ENCODE measurements around the gene PLEKHA7. TPM values are rescaled to one million over a fixed set of nuclear protein-coding genes. Genes with fewer than 3 reads are reported as not detected.

PLEKHA7 gene
- polyA plus RNA-seq, 1 of the 3 experiments (the other 2 are of a cell fraction): 0.12 TPM

GRCh38 chr11:16879690-16880089 is 134.5 kb downstream of the PLEKHA7 start:
- Histone ChIP-seq H3F3A (replicated peaks; ENCODE audit: insufficient read depth) (no peaks in the 10 kb centered on the region), H3K27ac (ENCODE audit: low read depth in 2 of 2, low read length in 1 of 2) (no peak overlapping the region), H3K9me2 (no peaks in the 10 kb centered on the region), H3K9me3 (no peaks in the 10 kb centered on the region), H3K4me1 (ENCODE audit: control insufficient read depth in 1 of 2, insufficient read depth in 2 of 2, low read depth in 1 of 2, low read length in 1 of 2) (no peaks in the 10 kb centered on the region; a peak in 2 of 4 replicates), H3K4me2 (no peak overlapping the region), H3K36me3 (replicated peaks in 1 of 2; ENCODE audit: control insufficient read depth in 1 of 2, insufficient read depth in 2 of 2, low read length in 1 of 2) (no peaks in the 10 kb centered on the region), H3K79me2 (ENCODE audit: insufficient read depth) (no peaks in the 10 kb centered on the region), H3K27me3 (ENCODE audit: insufficient read depth) (no peaks in the 10 kb centered on the region), H2AFZ (ENCODE audit: low read depth) (no peak overlapping the region), H3K9ac (no peak overlapping the region), H3K4me3 (ENCODE audit: low read depth in 2 of 2, low read length in 1 of 2) (no peak overlapping the region), H4K20me1 (ENCODE audit: insufficient read depth) (no peaks in the 10 kb centered on the region)
- ChIA-PET POLR2A (no interaction called here), CTCF (interaction anchor here (0.7 kb wide), 1 partner anchor 59 kb away, joined by 3 read pairs; no protein-coding TSS in a partner anchor)
- TF ChIP-seq RXRA (IDR thresholded peaks at IDR 0.05; ENCODE audit: borderline replicate concordance, low read depth) (no peak), FOXM1 (IDR thresholded peaks at IDR 0.05; ENCODE audit: low read depth) (no peak), GATA2 (CRISPR knock-in tag; IDR thresholded peaks at IDR 0.05) (no peak), NRF1 (IDR thresholded peaks at IDR 0.05; ENCODE audit: low read depth, low read length) (no peak), MXI1 (IDR thresholded peaks at IDR 0.05; ENCODE audit: low read depth, low read length) (no peak), SMC3 (IDR thresholded peaks at IDR 0.05; ENCODE audit: low read depth, low read length) (no peak), RFX5 (IDR thresholded peaks at IDR 0.05; ENCODE audit: low read length) (no peak), CTCF (IDR thresholded peaks at IDR 0.05) (no peak), USF2 (IDR thresholded peaks at IDR 0.05; ENCODE audit: borderline replicate concordance, low read depth, low read length) (no peak), JUND (IDR thresholded peaks at IDR 0.05) (no peak), FOSL2 (IDR thresholded peaks at IDR 0.05; ENCODE audit: borderline replicate concordance, low read depth) (no peak), REST (IDR thresholded peaks at IDR 0.05; ENCODE audit: low read depth, low read length) (no peak), EP300 (IDR thresholded peaks at IDR 0.05; ENCODE audit: borderline replicate concordance in 1 of 2, low read depth in 1 of 2, low read length in 1 of 2) (no peak)
- 83% methylated on average over 2 of the region's 2 CpGs for whole genome bisulfite sequencing (ENCODE audit: low lambda C conversion rate)
- no peak for DNase-seq
